GM23338 (cell line): Measurements from ENCODE around the gene RPL7A. TPM values are rescaled to one million over a fixed set of nuclear protein-coding genes. Genes with fewer than 3 reads are reported as not detected.

Experiments
- ATAC-seq: fragments of 200-7000 bp; cut with Tn5 transposase; 3 replicates; pipeline ENCODE4 v1.9.1; 2020
- DNase-seq: peaks from one replicate; pipeline ENCODE4 v3.0.0-alpha.2; 2015; ENCODE audit warnings: low spot score
- H2AFZ ChIP-seq: fragments of 200-600 bp; sonication (generic); 2 replicates; pipeline ENCODE4 v1.8.0; 2016; ENCODE audit warnings: antibody characterized with exemption, mild to moderate bottlenecking, moderate library complexity
- H3F3A ChIP-seq: fragments of 200-600 bp; sonication (generic); replicated peaks from 2 replicates; pipeline ENCODE4 v1.8.0; 2017; ENCODE audit warnings: antibody characterized with exemption, mixed run types, low read depth
- H3K27ac ChIP-seq: fragments of 200-600 bp; sonication (generic); 2 replicates; pipeline ENCODE4 v1.6.1; 2016; ENCODE audit warnings: low read depth
- H3K27me3 ChIP-seq: fragments of 200-600 bp; sonication (generic); 2 replicates; pipeline ENCODE4 v1.8.0; 2016; ENCODE audit warnings: mild to moderate bottlenecking, mixed run types, moderate library complexity; ENCODE audit not compliant: insufficient read depth
- H3K36me3 ChIP-seq: fragments of 200-600 bp; sonication (generic); 2 replicates; pipeline ENCODE4 v1.8.0; 2016; ENCODE audit warnings: mild to moderate bottlenecking; ENCODE audit not compliant: insufficient read depth
- H3K4me1 ChIP-seq: fragments of 200-600 bp; sonication (generic); 2 replicates; pipeline ENCODE4 v1.8.0; 2016; ENCODE audit warnings: mild to moderate bottlenecking, moderate library complexity; ENCODE audit not compliant: insufficient read depth
- H3K4me2 ChIP-seq: fragments of 200-600 bp; sonication (generic); 2 replicates; pipeline ENCODE4 v1.7.1; 2017; ENCODE audit warnings: mixed run types
- H3K4me3 ChIP-seq: fragments of 200-600 bp; sonication (generic); 2 replicates; pipeline ENCODE4 v1.6.1; 2016; ENCODE audit warnings: mixed run types
- H3K79me2 ChIP-seq: fragments of 200-600 bp; sonication (generic); replicated peaks from 2 replicates; pipeline ENCODE4 v1.8.0; 2017; ENCODE audit warnings: mild to moderate bottlenecking; ENCODE audit not compliant: insufficient read depth
- H3K9me2 ChIP-seq: fragments of 200-600 bp; sonication (generic); 2 replicates; pipeline ENCODE4 v1.8.0; 2017; ENCODE audit not compliant: insufficient read depth
- H4K20me1 ChIP-seq: fragments of 200-600 bp; sonication (generic); replicated peaks from 2 replicates; pipeline ENCODE4 v1.8.0; 2017; ENCODE audit warnings: mild to moderate bottlenecking; ENCODE audit not compliant: insufficient read depth
- H3K27ac Mint-ChIP-seq: 2 replicates; pipeline ENCODE4 v1.8.0; 2020; ENCODE audit warnings: inconsistent platforms, mild to moderate bottlenecking, moderate library complexity, mixed read lengths
- H3K27me3 Mint-ChIP-seq: 3 replicates; pipeline ENCODE4 v1.8.0; 2022; ENCODE audit warnings: low read depth, mild to moderate bottlenecking, moderate library complexity, mixed read lengths, inconsistent platforms; ENCODE audit not compliant: insufficient read depth, poor library complexity
- H3K36me3 Mint-ChIP-seq: 3 replicates; pipeline ENCODE4 v1.8.0; 2021; ENCODE audit warnings: low read depth, mild to moderate bottlenecking, inconsistent platforms, moderate library complexity, mixed read lengths
- H3K4me1 Mint-ChIP-seq: 3 replicates; pipeline ENCODE4 v1.8.0; 2020; ENCODE audit warnings: mild to moderate bottlenecking, inconsistent platforms, mixed read lengths
- H3K4me3 Mint-ChIP-seq: 3 replicates; pipeline ENCODE4 v1.8.0; 2021; ENCODE audit warnings: moderate library complexity, mild to moderate bottlenecking, inconsistent platforms, mixed read lengths
- H3K9me3 Mint-ChIP-seq: 3 replicates; pipeline ENCODE4 v1.8.0; 2020; ENCODE audit warnings: moderate library complexity, mild to moderate bottlenecking, inconsistent platforms, mixed read lengths
- CREB1 ChIP-seq: fragments of 250-450 bp; sonication (Bioruptor Pico); IDR thresholded peaks from 2 replicates; pipeline ENCODE4 v1.5.0; 2020; ENCODE audit warnings: low read depth, mild to moderate bottlenecking, moderate library complexity
- EZH2 ChIP-seq: fragments of 200-600 bp; sonication (generic); IDR thresholded peaks from one replicate; pipeline ENCODE4 v1.8.0; 2017; ENCODE audit warnings: antibody characterized with exemption, mild to moderate bottlenecking, low read depth; ENCODE audit not compliant: unreplicated experiment
- EZH2phosphoT487 ChIP-seq: fragments of 200-600 bp; sonication (generic); IDR thresholded peaks from one replicate; pipeline ENCODE4 v1.8.1; 2018; ENCODE audit warnings: antibody characterized with exemption; ENCODE audit not compliant: unreplicated experiment
- NANOG ChIP-seq: IDR thresholded peaks from 2 replicates; pipeline ENCODE4 v1.6.1; 2016; ENCODE audit warnings: antibody characterized with exemption, borderline replicate concordance
- POLR2AphosphoS5 ChIP-seq: IDR thresholded peaks from 2 replicates; pipeline ENCODE4 v1.6.1; 2016; ENCODE audit warnings: antibody characterized with exemption, low read depth
- ZNF114 ChIP-seq: fragments of 250-450 bp; sonication (Bioruptor Pico); IDR thresholded peaks from 2 replicates; pipeline ENCODE4 v1.5.0; 2020; ENCODE audit warnings: mild to moderate bottlenecking, moderate library complexity
- polyA plus RNA-seq: library from polyadenylated mRNA; unstranded; fragments of >200 nt; fragmentation: Nextera tagmentation; extraction: Ambion mirVana; gene quantifications from 2 replicates; pipeline ENCODE4 v1.2.1, GENCODE V29; 2016
- total RNA-seq: library from RNA; depleted of rRNA; stranded (reverse); fragments of >200 nt; shearing (Covaris generic); gene quantifications from 2 replicates; pipeline ENCODE4 v1.2.3, GENCODE V29; 2014
- TF ChIP-seq, protein P1 (sequence below): IDR thresholded peaks from 2 replicates; pipeline ENCODE4 v1.6.1; 2016; ENCODE audit warnings: antibody characterized with exemption
- TF ChIP-seq, protein P2 (sequence below): IDR thresholded peaks from one replicate; pipeline ENCODE4 v1.6.1; 2018; ENCODE audit warnings: antibody characterized with exemption; ENCODE audit not compliant: unreplicated experiment
- TF ChIP-seq, protein P3 (sequence below), 2 experiments: fragments of 200-600 bp in 1 of 2; sonication (generic) in 1 of 2; conservative IDR thresholded peaks; 2 replicates each; pipeline versions ENCODE4 v1.5.1 to v1.6.1; 2016 to 2017; ENCODE audit warnings: antibody characterized with exemption in 2 of 2, low read depth in 2 of 2, mild to moderate bottlenecking in 2 of 2, moderate library complexity in 1 of 2
- TF ChIP-seq, protein P4 (sequence below): fragments of 250-450 bp; sonication (Bioruptor Pico); IDR thresholded peaks from 2 replicates; pipeline ENCODE4 v1.5.0; 2020; ENCODE audit warnings: mild to moderate bottlenecking, moderate library complexity

The RPL7A gene
- total and polyA plus RNA-seq, 2 experiments from 2014 or later = 1,644 to 2,020 TPM

DNA sequence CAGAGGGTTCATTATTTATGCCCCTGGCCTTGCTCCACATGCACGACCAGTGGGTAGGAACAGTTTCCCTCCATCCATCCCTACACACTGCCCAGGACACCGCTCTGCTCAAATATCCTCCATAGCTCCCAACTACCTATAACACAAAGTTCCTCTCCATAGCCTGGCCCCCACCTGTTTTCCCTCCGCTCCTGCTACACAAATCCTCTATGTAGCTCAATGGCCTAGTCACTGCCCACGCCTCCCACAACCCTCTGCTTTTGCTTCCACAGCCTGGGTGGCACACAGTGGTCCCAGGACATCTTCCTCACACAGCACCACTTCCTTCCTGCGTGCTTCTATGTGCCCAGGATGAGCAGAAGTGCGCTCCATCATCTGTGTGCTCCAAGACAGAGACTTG, 49.4 kb downstream of the RPL7A start (continued):
- TF ChIP-seq CREB1 (CRISPR knock-in tag) (no peak), EZH2 (no peak), ZNF114 (CRISPR knock-in tag) (no peak), EZH2phosphoT487 (no peak)
- TF ChIP-seq, protein P1, sequence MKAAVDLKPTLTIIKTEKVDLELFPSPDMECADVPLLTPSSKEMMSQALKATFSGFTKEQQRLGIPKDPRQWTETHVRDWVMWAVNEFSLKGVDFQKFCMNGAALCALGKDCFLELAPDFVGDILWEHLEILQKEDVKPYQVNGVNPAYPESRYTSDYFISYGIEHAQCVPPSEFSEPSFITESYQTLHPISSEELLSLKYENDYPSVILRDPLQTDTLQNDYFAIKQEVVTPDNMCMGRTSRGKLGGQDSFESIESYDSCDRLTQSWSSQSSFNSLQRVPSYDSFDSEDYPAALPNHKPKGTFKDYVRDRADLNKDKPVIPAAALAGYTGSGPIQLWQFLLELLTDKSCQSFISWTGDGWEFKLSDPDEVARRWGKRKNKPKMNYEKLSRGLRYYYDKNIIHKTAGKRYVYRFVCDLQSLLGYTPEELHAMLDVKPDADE = no peak
- TF ChIP-seq, protein P2, sequence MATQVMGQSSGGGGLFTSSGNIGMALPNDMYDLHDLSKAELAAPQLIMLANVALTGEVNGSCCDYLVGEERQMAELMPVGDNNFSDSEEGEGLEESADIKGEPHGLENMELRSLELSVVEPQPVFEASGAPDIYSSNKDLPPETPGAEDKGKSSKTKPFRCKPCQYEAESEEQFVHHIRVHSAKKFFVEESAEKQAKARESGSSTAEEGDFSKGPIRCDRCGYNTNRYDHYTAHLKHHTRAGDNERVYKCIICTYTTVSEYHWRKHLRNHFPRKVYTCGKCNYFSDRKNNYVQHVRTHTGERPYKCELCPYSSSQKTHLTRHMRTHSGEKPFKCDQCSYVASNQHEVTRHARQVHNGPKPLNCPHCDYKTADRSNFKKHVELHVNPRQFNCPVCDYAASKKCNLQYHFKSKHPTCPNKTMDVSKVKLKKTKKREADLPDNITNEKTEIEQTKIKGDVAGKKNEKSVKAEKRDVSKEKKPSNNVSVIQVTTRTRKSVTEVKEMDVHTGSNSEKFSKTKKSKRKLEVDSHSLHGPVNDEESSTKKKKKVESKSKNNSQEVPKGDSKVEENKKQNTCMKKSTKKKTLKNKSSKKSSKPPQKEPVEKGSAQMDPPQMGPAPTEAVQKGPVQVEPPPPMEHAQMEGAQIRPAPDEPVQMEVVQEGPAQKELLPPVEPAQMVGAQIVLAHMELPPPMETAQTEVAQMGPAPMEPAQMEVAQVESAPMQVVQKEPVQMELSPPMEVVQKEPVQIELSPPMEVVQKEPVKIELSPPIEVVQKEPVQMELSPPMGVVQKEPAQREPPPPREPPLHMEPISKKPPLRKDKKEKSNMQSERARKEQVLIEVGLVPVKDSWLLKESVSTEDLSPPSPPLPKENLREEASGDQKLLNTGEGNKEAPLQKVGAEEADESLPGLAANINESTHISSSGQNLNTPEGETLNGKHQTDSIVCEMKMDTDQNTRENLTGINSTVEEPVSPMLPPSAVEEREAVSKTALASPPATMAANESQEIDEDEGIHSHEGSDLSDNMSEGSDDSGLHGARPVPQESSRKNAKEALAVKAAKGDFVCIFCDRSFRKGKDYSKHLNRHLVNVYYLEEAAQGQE = no peak
- TF ChIP-seq, protein P3, sequence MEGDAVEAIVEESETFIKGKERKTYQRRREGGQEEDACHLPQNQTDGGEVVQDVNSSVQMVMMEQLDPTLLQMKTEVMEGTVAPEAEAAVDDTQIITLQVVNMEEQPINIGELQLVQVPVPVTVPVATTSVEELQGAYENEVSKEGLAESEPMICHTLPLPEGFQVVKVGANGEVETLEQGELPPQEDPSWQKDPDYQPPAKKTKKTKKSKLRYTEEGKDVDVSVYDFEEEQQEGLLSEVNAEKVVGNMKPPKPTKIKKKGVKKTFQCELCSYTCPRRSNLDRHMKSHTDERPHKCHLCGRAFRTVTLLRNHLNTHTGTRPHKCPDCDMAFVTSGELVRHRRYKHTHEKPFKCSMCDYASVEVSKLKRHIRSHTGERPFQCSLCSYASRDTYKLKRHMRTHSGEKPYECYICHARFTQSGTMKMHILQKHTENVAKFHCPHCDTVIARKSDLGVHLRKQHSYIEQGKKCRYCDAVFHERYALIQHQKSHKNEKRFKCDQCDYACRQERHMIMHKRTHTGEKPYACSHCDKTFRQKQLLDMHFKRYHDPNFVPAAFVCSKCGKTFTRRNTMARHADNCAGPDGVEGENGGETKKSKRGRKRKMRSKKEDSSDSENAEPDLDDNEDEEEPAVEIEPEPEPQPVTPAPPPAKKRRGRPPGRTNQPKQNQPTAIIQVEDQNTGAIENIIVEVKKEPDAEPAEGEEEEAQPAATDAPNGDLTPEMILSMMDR (conservative IDR thresholded peaks at IDR 0.05; ENCODE audit: low read depth in 2 of 2) = no peak

DNA sequence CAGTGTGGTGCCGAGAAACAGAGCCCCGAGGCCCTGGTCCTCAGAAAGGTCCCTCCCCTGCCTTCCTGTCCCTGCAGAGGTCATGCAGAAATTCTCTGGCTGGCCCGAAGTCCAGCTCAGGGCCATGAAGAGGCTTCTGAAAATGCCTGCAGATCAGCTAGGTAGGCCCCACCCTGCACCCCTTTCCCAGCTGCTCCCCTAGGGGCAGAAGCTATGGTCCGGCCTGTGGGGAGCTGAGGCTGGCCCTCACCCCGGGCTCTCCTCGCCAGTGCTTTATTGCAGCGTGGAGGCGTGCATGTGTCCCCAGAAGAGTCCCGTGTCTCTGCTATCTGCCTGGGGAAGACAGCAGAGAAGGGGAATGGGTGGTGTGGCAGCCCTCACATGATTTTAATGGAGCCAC, 49.9 kb downstream of the RPL7A start:
- no peak overlapping the region for H3K27ac ChIP-seq
- Mint-ChIP-seq H3K36me3 (no peaks in the 10 kb centered on the region), H3K4me1 (no peaks in the 10 kb centered on the region), H3K27me3 (peaks cover 19% of the 10 kb centered on the region), H3K27ac (no peak overlapping the region), H3K4me3 (no peak overlapping the region), H3K9me3 (no peaks in the 10 kb centered on the region)
- no peak overlapping the region for H3K4me3 ChIP-seq
- H3F3A ChIP-seq = no peaks in the 10 kb centered on the region
- H3K36me3 ChIP-seq = no peaks in the 10 kb centered on the region
- no peaks in the 10 kb centered on the region for H3K27me3 ChIP-seq
- no peaks in the 10 kb centered on the region for H3K79me2 ChIP-seq
- no peaks in the 10 kb centered on the region for H3K9me2 ChIP-seq
- H3K4me1 ChIP-seq = no peaks in the 10 kb centered on the region
- no peak overlapping the region for H3K4me2 ChIP-seq
- DNase-seq (no peak), ATAC-seq (no peak)
- H4K20me1 ChIP-seq = no peaks in the 10 kb centered on the region
- no peak overlapping the region for H2AFZ ChIP-seq
- no peak for TF ChIP-seq NANOG
- no peak for TF ChIP-seq CREB1 (CRISPR knock-in tag)
- TF ChIP-seq ZNF114 (CRISPR knock-in tag) = no peak
- TF ChIP-seq, protein P4, sequence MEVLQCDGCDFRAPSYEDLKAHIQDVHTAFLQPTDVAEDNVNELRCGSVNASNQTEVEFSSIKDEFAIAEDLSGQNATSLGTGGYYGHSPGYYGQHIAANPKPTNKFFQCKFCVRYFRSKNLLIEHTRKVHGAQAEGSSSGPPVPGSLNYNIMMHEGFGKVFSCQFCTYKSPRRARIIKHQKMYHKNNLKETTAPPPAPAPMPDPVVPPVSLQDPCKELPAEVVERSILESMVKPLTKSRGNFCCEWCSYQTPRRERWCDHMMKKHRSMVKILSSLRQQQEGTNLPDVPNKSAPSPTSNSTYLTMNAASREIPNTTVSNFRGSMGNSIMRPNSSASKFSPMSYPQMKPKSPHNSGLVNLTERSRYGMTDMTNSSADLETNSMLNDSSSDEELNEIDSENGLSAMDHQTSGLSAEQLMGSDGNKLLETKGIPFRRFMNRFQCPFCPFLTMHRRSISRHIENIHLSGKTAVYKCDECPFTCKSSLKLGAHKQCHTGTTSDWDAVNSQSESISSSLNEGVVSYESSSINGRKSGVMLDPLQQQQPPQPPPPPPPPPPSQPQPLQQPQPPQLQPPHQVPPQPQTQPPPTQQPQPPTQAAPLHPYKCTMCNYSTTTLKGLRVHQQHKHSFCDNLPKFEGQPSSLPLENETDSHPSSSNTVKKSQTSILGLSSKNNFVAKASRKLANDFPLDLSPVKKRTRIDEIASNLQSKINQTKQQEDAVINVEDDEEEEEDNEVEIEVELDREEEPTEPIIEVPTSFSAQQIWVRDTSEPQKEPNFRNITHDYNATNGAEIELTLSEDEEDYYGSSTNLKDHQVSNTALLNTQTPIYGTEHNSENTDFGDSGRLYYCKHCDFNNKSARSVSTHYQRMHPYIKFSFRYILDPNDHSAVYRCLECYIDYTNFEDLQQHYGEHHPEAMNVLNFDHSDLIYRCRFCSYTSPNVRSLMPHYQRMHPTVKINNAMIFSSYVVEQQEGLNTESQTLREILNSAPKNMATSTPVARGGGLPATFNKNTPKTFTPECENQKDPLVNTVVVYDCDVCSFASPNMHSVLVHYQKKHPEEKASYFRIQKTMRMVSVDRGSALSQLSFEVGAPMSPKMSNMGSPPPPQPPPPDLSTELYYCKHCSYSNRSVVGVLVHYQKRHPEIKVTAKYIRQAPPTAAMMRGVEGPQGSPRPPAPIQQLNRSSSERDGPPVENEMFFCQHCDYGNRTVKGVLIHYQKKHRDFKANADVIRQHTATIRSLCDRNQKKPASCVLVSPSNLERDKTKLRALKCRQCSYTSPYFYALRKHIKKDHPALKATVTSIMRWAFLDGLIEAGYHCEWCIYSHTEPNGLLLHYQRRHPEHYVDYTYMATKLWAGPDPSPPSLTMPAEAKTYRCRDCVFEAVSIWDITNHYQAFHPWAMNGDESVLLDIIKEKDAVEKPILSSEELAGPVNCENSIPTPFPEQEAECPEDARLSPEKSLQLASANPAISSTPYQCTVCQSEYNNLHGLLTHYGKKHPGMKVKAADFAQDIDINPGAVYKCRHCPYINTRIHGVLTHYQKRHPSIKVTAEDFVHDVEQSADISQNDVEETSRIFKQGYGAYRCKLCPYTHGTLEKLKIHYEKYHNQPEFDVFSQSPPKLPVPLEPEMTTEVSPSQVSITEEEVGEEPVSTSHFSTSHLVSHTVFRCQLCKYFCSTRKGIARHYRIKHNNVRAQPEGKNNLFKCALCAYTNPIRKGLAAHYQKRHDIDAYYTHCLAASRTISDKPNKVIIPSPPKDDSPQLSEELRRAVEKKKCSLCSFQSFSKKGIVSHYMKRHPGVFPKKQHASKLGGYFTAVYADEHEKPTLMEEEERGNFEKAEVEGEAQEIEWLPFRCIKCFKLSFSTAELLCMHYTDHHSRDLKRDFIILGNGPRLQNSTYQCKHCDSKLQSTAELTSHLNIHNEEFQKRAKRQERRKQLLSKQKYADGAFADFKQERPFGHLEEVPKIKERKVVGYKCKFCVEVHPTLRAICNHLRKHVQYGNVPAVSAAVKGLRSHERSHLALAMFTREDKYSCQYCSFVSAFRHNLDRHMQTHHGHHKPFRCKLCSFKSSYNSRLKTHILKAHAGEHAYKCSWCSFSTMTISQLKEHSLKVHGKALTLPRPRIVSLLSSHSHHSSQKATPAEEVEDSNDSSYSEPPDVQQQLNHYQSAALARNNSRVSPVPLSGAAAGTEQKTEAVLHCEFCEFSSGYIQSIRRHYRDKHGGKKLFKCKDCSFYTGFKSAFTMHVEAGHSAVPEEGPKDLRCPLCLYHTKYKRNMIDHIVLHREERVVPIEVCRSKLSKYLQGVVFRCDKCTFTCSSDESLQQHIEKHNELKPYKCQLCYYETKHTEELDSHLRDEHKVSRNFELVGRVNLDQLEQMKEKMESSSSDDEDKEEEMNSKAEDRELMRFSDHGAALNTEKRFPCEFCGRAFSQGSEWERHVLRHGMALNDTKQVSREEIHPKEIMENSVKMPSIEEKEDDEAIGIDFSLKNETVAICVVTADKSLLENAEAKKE (CRISPR knock-in tag) = no peak
- no peak for TF ChIP-seq POLR2AphosphoS5
- TF ChIP-seq, protein P1 = no peak
